OCI-LY1 (cell line): ENCODE results near the gene FGF2.

Source experiments
- CTCF ChIP-seq: fragments of 200-600 bp; sonication (generic), shearing (Covaris generic); IDR thresholded peaks from 2 replicates; pipeline ENCODE4 v1.5.1; 2017; ENCODE audit warnings: mild to moderate bottlenecking, antibody characterized with exemption, low read length, moderate library complexity, mixed read lengths
- EZH2 ChIP-seq: fragments of 200-600 bp; sonication (generic), shearing (Covaris generic); IDR thresholded peaks from 2 replicates; pipeline ENCODE4 v1.8.0; 2017; ENCODE audit warnings: borderline replicate concordance, mixed run types, mild to moderate bottlenecking, antibody characterized with exemption, low read length, moderate library complexity, mixed read lengths

DNA sequence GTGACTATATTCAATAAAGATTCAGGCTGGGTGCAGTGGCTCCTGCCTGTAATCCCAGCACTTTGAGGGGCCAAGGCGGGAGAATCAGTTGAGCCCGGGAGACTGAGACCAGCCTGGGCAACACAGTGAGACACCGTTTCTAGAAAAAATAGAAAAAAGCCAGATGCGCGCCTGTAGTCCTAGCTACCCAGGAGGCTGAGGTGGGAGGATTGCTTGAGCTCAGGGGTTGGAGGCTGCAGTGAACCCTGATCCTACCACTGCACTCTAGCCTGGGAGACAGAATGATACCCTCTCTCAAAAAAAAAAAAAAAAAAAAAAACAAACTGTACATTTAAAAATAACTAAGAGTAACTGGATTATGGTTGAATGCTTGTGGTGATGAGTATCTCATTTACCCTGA, 94.7 kb downstream of the FGF2 start:
- TF ChIP-seq EZH2 = no peak
- no peak for TF ChIP-seq CTCF
